DND-41 (cell line): ENCODE measurements around the gene PARM1.

Source experiments
- EZH2 ChIP-seq: IDR thresholded peaks from 3 replicates; pipeline ENCODE4 v1.6.1; 2012; ENCODE audit warnings: borderline replicate concordance, low read depth, mild to moderate bottlenecking, moderate library complexity, low read length, inconsistent platforms; ENCODE audit not compliant: severe bottlenecking
- TF ChIP-seq, protein P1 (sequence below): IDR thresholded peaks from 2 replicates; pipeline ENCODE4 v1.5.1; 2012; ENCODE audit warnings: borderline replicate concordance, low read length, moderate library complexity, mild to moderate bottlenecking; ENCODE audit not compliant: poor library complexity, severe bottlenecking; ENCODE audit errors: extremely low read depth

DNA sequence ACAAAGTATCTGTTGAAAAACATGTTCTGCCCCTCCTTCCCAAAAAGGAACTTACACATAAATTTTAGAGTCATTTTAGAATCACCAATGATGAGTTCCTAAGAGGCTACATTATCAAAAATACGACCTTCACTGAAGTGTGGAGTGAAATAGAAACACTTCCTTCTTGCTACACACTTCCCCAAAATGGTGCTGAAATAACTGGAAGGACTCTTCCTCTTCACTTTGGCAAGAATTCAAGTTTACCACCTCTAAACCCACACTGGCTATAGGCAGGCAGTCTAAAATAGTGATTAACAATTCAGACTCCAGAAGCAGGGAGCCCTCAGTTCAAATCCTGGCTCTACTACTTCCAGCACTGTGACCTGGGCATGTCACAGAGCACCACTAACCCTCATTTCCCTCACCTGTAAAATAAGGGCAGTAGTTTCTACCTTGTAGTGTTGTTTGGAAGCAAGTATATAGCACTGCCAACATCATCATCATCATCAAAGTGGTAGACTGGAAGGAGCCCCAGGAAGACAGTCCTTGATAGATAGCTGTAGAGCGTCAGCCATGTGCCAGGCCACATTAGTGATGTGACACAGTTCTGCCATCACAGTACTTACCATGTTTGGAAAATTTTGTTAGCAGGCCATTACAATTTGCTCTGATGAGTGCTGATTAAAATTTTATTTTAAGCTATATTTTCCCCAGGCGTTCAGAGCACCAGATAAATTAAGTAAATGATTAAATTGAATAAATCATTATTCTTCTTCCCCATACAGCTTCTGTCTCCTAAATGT is 103.3 kb downstream of the PARM1 start:
- TF ChIP-seq, protein P1, sequence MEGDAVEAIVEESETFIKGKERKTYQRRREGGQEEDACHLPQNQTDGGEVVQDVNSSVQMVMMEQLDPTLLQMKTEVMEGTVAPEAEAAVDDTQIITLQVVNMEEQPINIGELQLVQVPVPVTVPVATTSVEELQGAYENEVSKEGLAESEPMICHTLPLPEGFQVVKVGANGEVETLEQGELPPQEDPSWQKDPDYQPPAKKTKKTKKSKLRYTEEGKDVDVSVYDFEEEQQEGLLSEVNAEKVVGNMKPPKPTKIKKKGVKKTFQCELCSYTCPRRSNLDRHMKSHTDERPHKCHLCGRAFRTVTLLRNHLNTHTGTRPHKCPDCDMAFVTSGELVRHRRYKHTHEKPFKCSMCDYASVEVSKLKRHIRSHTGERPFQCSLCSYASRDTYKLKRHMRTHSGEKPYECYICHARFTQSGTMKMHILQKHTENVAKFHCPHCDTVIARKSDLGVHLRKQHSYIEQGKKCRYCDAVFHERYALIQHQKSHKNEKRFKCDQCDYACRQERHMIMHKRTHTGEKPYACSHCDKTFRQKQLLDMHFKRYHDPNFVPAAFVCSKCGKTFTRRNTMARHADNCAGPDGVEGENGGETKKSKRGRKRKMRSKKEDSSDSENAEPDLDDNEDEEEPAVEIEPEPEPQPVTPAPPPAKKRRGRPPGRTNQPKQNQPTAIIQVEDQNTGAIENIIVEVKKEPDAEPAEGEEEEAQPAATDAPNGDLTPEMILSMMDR, result no peak
- TF ChIP-seq EZH2, result no peak
